Ectodermal cell (in vitro differentiated cells): ENCODE results near the gene ME1. TPM values are rescaled to one million over a fixed set of nuclear protein-coding genes. Genes with fewer than 3 reads are reported as not detected.

ENCODE experiments used
- H3K27ac ChIP-seq: 2 replicates; pipeline ENCODE4 v1.7.0; 2013; ENCODE audit warnings: mild to moderate bottlenecking, low read depth, low read length; ENCODE audit not compliant: insufficient read depth, poor library complexity, severe bottlenecking
- H3K27me3 ChIP-seq: 2 replicates; pipeline ENCODE4 v1.7.0; 2013; ENCODE audit warnings: mild to moderate bottlenecking, low read length; ENCODE audit not compliant: insufficient read depth, control insufficient read depth, poor library complexity, severe bottlenecking
- H3K36me3 ChIP-seq: one replicate; pipeline ENCODE4 v1.7.0; 2013; ENCODE audit warnings: low read length; ENCODE audit not compliant: control insufficient read depth, insufficient read depth
- H3K4me1 ChIP-seq: one replicate; pipeline ENCODE4 v1.7.0; 2013; ENCODE audit warnings: low read length; ENCODE audit not compliant: control insufficient read depth, insufficient read depth
- H3K4me3 ChIP-seq: 2 replicates; pipeline ENCODE4 v1.7.0; 2013; ENCODE audit warnings: low read depth, low read length, control low read depth; ENCODE audit not compliant: insufficient read depth
- H3K9me3 ChIP-seq: 2 replicates; pipeline ENCODE4 v1.7.0; 2013; ENCODE audit warnings: mild to moderate bottlenecking, low read length, moderate library complexity; ENCODE audit not compliant: control insufficient read depth
- WGBS, 2 experiments: methylation state at CpG; one replicate each; pipeline ENCODE4 v1.1.7; 2013; ENCODE audit warnings: missing lambda C conversion rate in 2 of 2; 5-methylcytosine and 5-hydroxymethylcytosine counted together
- polyA plus RNA-seq, 4 experiments: library from polyadenylated mRNA; stranded (reverse); fragments of 50-300 nt; gene quantifications; one replicate each; pipeline ENCODE4 v1.2.3, GENCODE V29; 2013

ME1 gene
- 2.5 TPM for polyA plus RNA-seq (2013, experiment 1 of 4)
- polyA plus RNA-seq (2013, experiment 2 of 4) = 2.4 TPM
- polyA plus RNA-seq (2013, experiment 3 of 4) = 1.7 TPM
- 1.9 TPM for polyA plus RNA-seq (2013, experiment 4 of 4)

GRCh38 chr6:83430611-83431544 lies at the start of gene ME1:
Gene ME1 (minus strand): TSS chr6:83431051. CDS start chr6:83430954, 97 bp downstream.
- H3K27me3 ChIP-seq = peaks cover 26% of the 10 kb centered on the region
- WGBS, 2 experiments = 4% methylated on average over 74 of the region's 74 CpGs
- no peaks in the 10 kb centered on the region for H3K36me3 ChIP-seq
- no peak within 1 kb of the TSS for H3K27ac ChIP-seq
- H3K4me3 ChIP-seq = peak within 1 kb of the TSS; percentile 59
- H3K9me3 ChIP-seq = no peaks in the 10 kb centered on the region
- peaks cover 8% of the 10 kb centered on the region for H3K4me1 ChIP-seq

GRCh38 chr6:83480470-83480869 lies 49.6 kb upstream of the ME1 start:
- Histone ChIP-seq H3K27ac (no peak overlapping the region), H3K27me3 (no peaks in the 10 kb centered on the region), H3K4me3 (no peak overlapping the region), H3K9me3 (no peaks in the 10 kb centered on the region), H3K36me3 (no peaks in the 10 kb centered on the region), H3K4me1 (no peaks in the 10 kb centered on the region)
- 85 to 100% methylated on average over 1 of the region's 1 CpG for WGBS, 2 experiments

- Histone ChIP-seq H3K27ac (no peak overlapping the region), H3K36me3 (no peaks in the 10 kb centered on the region), H3K27me3 (no peaks in the 10 kb centered on the region), H3K9me3 (no peaks in the 10 kb centered on the region), H3K4me3 (no peak overlapping the region), H3K4me1 (no peaks in the 10 kb centered on the region)
- WGBS, 2 experiments = 89 to 93% methylated on average over 1 of the region's 1 CpG
Observed at GRCh38 chr6:83479389-83479788, 48.5 kb upstream of the ME1 start.

GRCh38 chr6:83476971-83477370 lies 46.1 kb upstream of the ME1 start:
- no peaks in the 10 kb centered on the region for H3K36me3 ChIP-seq
- H3K27me3 ChIP-seq = no peaks in the 10 kb centered on the region
- H3K27ac ChIP-seq = no peak overlapping the region
- no peaks in the 10 kb centered on the region for H3K4me1 ChIP-seq
- H3K4me3 ChIP-seq = no peak overlapping the region
- H3K9me3 ChIP-seq = no peaks in the 10 kb centered on the region
- 100% methylated on average over 1 of the region's 1 CpG for WGBS, 2 experiments

GRCh38 chr6:83474309-83474708 lies 43.5 kb upstream of the ME1 start:
- no peaks in the 10 kb centered on the region for H3K27me3 ChIP-seq
- H3K4me3 ChIP-seq = no peak overlapping the region
- no peaks in the 10 kb centered on the region for H3K4me1 ChIP-seq
- no peak overlapping the region for H3K27ac ChIP-seq
- no peaks in the 10 kb centered on the region for H3K9me3 ChIP-seq
- no peaks in the 10 kb centered on the region for H3K36me3 ChIP-seq
- 71 to 72% methylated on average over 4 of the region's 4 CpGs for WGBS, 2 experiments

GRCh38 chr6:83472767-83473166 lies 41.9 kb upstream of the ME1 start:
- Histone ChIP-seq H3K4me1 (no peaks in the 10 kb centered on the region), H3K36me3 (no peaks in the 10 kb centered on the region), H3K9me3 (no peaks in the 10 kb centered on the region), H3K27ac (no peak overlapping the region), H3K27me3 (no peaks in the 10 kb centered on the region), H3K4me3 (no peak overlapping the region)
- WGBS, 2 experiments = 96 to 97% methylated on average over 2 of the region's 2 CpGs

GRCh38 chr6:83470587-83470986 lies 39.7 kb upstream of the ME1 start:
- H3K4me3 ChIP-seq = no peak overlapping the region
- H3K36me3 ChIP-seq = no peaks in the 10 kb centered on the region
- H3K27ac ChIP-seq = no peak overlapping the region
- H3K9me3 ChIP-seq = no peaks in the 10 kb centered on the region
- WGBS, 2 experiments = 92 to 93% methylated on average over 3 of the region's 3 CpGs
- H3K4me1 ChIP-seq = no peaks in the 10 kb centered on the region
- H3K27me3 ChIP-seq = no peaks in the 10 kb centered on the region

GRCh38 chr6:83470001-83470400 lies 39.1 kb upstream of the ME1 start:
- WGBS, 2 experiments = 93 to 96% methylated on average over 4 of the region's 4 CpGs
- H3K36me3 ChIP-seq = no peaks in the 10 kb centered on the region
- no peak overlapping the region for H3K4me3 ChIP-seq
- no peaks in the 10 kb centered on the region for H3K4me1 ChIP-seq
- H3K9me3 ChIP-seq = no peaks in the 10 kb centered on the region
- H3K27ac ChIP-seq = no peak overlapping the region
- no peaks in the 10 kb centered on the region for H3K27me3 ChIP-seq

GRCh38 chr6:83467620-83468036 lies 36.8 kb upstream of the ME1 start:
- Histone ChIP-seq H3K27ac (no peak overlapping the region), H3K36me3 (no peaks in the 10 kb centered on the region), H3K4me3 (no peak overlapping the region), H3K27me3 (no peaks in the 10 kb centered on the region), H3K9me3 (no peaks in the 10 kb centered on the region), H3K4me1 (no peaks in the 10 kb centered on the region)
- 91 to 95% methylated on average over 3 of the region's 3 CpGs for WGBS, 2 experiments

- Histone ChIP-seq H3K27me3 (no peaks in the 10 kb centered on the region), H3K4me1 (no peaks in the 10 kb centered on the region), H3K4me3 (no peak overlapping the region), H3K9me3 (no peaks in the 10 kb centered on the region), H3K36me3 (no peaks in the 10 kb centered on the region), H3K27ac (no peak overlapping the region)
- WGBS, 2 experiments = 87 to 95% methylated on average over 6 of the region's 6 CpGs
Observed at GRCh38 chr6:83466328-83466727, 35.5 kb upstream of the ME1 start.
